Endothelial cell of umbilical vein (primary cell): ENCODE measurements around the gene SLC4A4. TPM values are rescaled to one million over a fixed set of nuclear protein-coding genes. Genes with fewer than 3 reads are reported as not detected.

Source experiments
- BruUV-seq: library from RNA; stranded (reverse); fragments of 400-500 nt; replicated peaks from 2 replicates; lab custom pipeline; 2021; lab: Mats Ljungman, UMichigan
- CTCF ChIA-PET: fragments of 300-600, 350-600 bp; sonication (Branson Sonifier 250); formaldehyde crosslinking; loops from one replicate; lab custom pipeline; 2021; ENCODE audit warnings: antibody characterized with exemption, inconsistent platforms; lab: Charles Lee
- POLR2A ChIA-PET: fragments of 300-600, 350-600 bp; sonication (Branson Sonifier 250); formaldehyde crosslinking; loops from one replicate; lab custom pipeline; 2021; ENCODE audit warnings: antibody characterized with exemption, inconsistent platforms; lab: Charles Lee
- DNase-seq: peaks from one replicate; pipeline ENCODE4 v3.0.0-alpha.2; 2011; ENCODE audit warnings: low read depth, low spot score
- FAIRE-seq: peaks from 2 replicates; lab custom pipeline; 2011; peaks lifted over from hg19 to GRCh38; lab: Jason Lieb, UNC
- H2AFZ ChIP-seq: 2 replicates; pipeline ENCODE4 v1.6.0; 2012; ENCODE audit warnings: low read depth, low read length, control low read depth, inconsistent platforms
- H3K27ac ChIP-seq: 2 replicates; pipeline ENCODE4 v1.5.1; 2011; ENCODE audit warnings: low read depth, mild to moderate bottlenecking, control low read depth, low read length, moderate library complexity; ENCODE audit not compliant: insufficient read depth
- H3K27me3 ChIP-seq, 2 experiments: 2 replicates each; pipeline versions ENCODE4 v1.6.0 to v1.6.1; 2011; ENCODE audit warnings: low read length in 2 of 2, mixed read lengths in 1 of 2; ENCODE audit not compliant: control insufficient read depth in 2 of 2, insufficient read depth in 2 of 2
- H3K36me3 ChIP-seq, 2 experiments: 2 replicates in 1 of 2; 3 replicates in 1 of 2; pipeline ENCODE4 v1.5.1; 2011; ENCODE audit warnings: low read length in 2 of 2, mild to moderate bottlenecking in 1 of 2, moderate library complexity in 1 of 2; ENCODE audit not compliant: control insufficient read depth in 2 of 2, insufficient read depth in 2 of 2; ENCODE audit errors: extremely low read depth in 1 of 2
- H3K4me1 ChIP-seq: 3 replicates; pipeline ENCODE4 v1.5.1; 2011; ENCODE audit warnings: mild to moderate bottlenecking, low read length; ENCODE audit not compliant: control insufficient read depth, insufficient read depth; ENCODE audit errors: extremely low read depth
- H3K4me2 ChIP-seq: 2 replicates; pipeline ENCODE4 v1.6.1; 2011; ENCODE audit warnings: low read length, control low read depth, mixed read lengths; ENCODE audit not compliant: insufficient read depth
- H3K4me3 ChIP-seq, 3 experiments: fragments of 200-600 bp in 1 of 3; sonication (generic), shearing (Covaris generic) in 1 of 3; replicated peaks in 1 of 3; 2 replicates each; pipeline ENCODE4 v1.5.1; 2011 to 2016; ENCODE audit warnings: control low read depth in 3 of 3, low read length in 3 of 3, mild to moderate bottlenecking in 2 of 3, inconsistent platforms in 1 of 3, low read depth in 1 of 3, moderate library complexity in 1 of 3; ENCODE audit not compliant: insufficient read depth in 1 of 3
- H3K79me2 ChIP-seq: 2 replicates; pipeline ENCODE4 v1.6.0; 2012; ENCODE audit warnings: low read length, inconsistent platforms; ENCODE audit not compliant: control insufficient read depth, insufficient read depth
- H3K9ac ChIP-seq: replicated peaks from 2 replicates; pipeline ENCODE3; 2011; ENCODE audit warnings: low read length, control low read depth; ENCODE audit not compliant: insufficient read depth; ENCODE audit errors: extremely low read depth
- H3K9me1 ChIP-seq: replicated peaks from 3 replicates; pipeline ENCODE4 v1.6.0; 2011; ENCODE audit warnings: mild to moderate bottlenecking, low read length; ENCODE audit not compliant: control insufficient read depth, insufficient read depth; ENCODE audit errors: extremely low read depth
- H3K9me3 ChIP-seq: replicated peaks from 2 replicates; pipeline ENCODE4 v1.5.1; 2012; ENCODE audit warnings: low read length, inconsistent platforms; ENCODE audit not compliant: control insufficient read depth, insufficient read depth
- H4K20me1 ChIP-seq: replicated peaks from 2 replicates; pipeline ENCODE3; 2011; ENCODE audit warnings: mild to moderate bottlenecking, low read length; ENCODE audit not compliant: control insufficient read depth, insufficient read depth; ENCODE audit errors: extremely low read depth
- CTCF ChIP-seq, 2 donors: IDR thresholded peaks; 1 replicate in 1 of 2; 2 replicates in 1 of 2; pipeline ENCODE4 v1.5.1; 2011; ENCODE audit warnings: low read length in 2 of 2, mild to moderate bottlenecking in 2 of 2, moderate library complexity in 2 of 2, control low read depth in 1 of 2, inconsistent platforms in 1 of 2, low read depth in 1 of 2; ENCODE audit not compliant: insufficient read depth in 1 of 2; ENCODE audit errors: extremely low read depth in 1 of 2
- EZH2 ChIP-seq: IDR thresholded peaks from 2 replicates; pipeline ENCODE4 v1.6.1; 2012; ENCODE audit warnings: borderline replicate concordance, low read depth, mild to moderate bottlenecking, moderate library complexity, low read length, inconsistent platforms; ENCODE audit not compliant: severe bottlenecking
- FOS ChIP-seq: IDR thresholded peaks from 2 replicates; pipeline ENCODE4 v1.6.1; 2011; ENCODE audit warnings: mild to moderate bottlenecking, low read length, moderate library complexity, borderline replicate concordance; ENCODE audit not compliant: insufficient read depth
- GATA2 ChIP-seq: IDR thresholded peaks from 2 replicates; pipeline ENCODE4 v1.7.0; 2011; ENCODE audit warnings: low read depth, mild to moderate bottlenecking, moderate library complexity, mixed read lengths, low read length; ENCODE audit not compliant: insufficient read length, insufficient read depth
- JUN ChIP-seq: IDR thresholded peaks from 2 replicates; pipeline ENCODE4 v1.6.1; 2011; ENCODE audit warnings: borderline replicate concordance, low read depth; ENCODE audit not compliant: insufficient read length, insufficient read depth
- MYC ChIP-seq: IDR thresholded peaks from one replicate; pipeline ENCODE4 v1.6.1; 2011; ENCODE audit warnings: mild to moderate bottlenecking, low read depth, low read length
- POLR2A ChIP-seq: IDR thresholded peaks from 2 replicates; pipeline ENCODE4 v1.6.1; 2012; ENCODE audit warnings: low read depth, mild to moderate bottlenecking, control low read depth, low read length
- POLR2AphosphoS5 ChIP-seq: IDR thresholded peaks from 2 replicates; pipeline ENCODE4 v1.6.1; 2012; ENCODE audit warnings: low read depth, mild to moderate bottlenecking, control low read depth, low read length, moderate library complexity; ENCODE audit not compliant: insufficient read depth
- dilution Hi-C: fragments of 300-500 bp; cut with MboI; formaldehyde crosslinking; loops from one replicate; pipeline ENCODE4 v1.15.0; 2019; ENCODE audit warnings: low sequenced_read_pairs; ENCODE audit not compliant: extremely low pct_ligation_motif_present
- intact Hi-C: fragments of 100-400 bp; cut with micrococcal nuclease; formaldehyde crosslinking; loops from one replicate; pipeline ENCODE4 v1.10.0; 2022
- polyA plus RNA-seq, 4 experiments: library from polyadenylated mRNA; depleted of rRNA in 3 of 4; stranded (reverse) in 3 of 4; unstranded in 1 of 4; fragments of >200 nt; gene quantifications; 2 replicates each; pipeline versions ENCODE4 v1.2.1 to v1.2.3, GENCODE V29; 2011 to 2012; ENCODE audit warnings: missing spikeins in 1 of 4
- total RNA-seq: library from RNA; stranded (reverse); gene quantifications from 2 replicates; pipeline ENCODE4 v1.2.3, GENCODE V29; 2021
- TF ChIP-seq, protein P1 (sequence below): IDR thresholded peaks from 2 replicates; pipeline ENCODE4 v1.6.1; 2011; ENCODE audit not compliant: insufficient read depth, insufficient read length

SLC4A4 gene
- total and polyA plus RNA-seq, 2 donors (not counting 3 experiments of a cell fraction or from before 2014, with no cell fraction given) = not detected

DNA sequence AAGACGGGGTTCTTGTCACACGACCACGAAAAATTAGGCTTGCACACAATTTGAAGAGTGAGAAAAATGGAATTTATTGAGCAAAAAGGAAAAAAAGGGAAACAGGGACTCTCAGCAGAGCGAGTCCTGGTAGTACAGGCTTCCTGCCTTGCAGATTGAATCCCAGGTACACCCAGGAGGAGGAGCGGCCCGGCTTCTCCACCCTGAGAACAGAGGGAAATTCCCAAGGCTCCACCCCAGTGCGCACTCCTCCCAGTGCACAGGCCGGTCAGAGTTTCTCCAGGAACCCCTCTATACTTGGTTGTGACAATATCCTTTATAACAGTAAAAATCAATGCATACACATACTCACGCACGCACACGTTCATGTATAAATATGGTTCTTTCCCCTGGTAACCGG lies 22.0 kb downstream of the SLC4A4 start:
- dilution Hi-C loops = no loop called here
- TF ChIP-seq MYC (no peak), CTCF (IDR thresholded peaks at IDR 0.05; ENCODE audit: extremely low read depth in 1 of 2, insufficient read depth in 1 of 2, low read depth in 1 of 2, low read length in 2 of 2) (no peak), POLR2A (no peak), GATA2 (no peak), FOS (no peak), JUN (no peak), EZH2 (no peak), POLR2AphosphoS5 (no peak)
- TF ChIP-seq, protein P1, sequence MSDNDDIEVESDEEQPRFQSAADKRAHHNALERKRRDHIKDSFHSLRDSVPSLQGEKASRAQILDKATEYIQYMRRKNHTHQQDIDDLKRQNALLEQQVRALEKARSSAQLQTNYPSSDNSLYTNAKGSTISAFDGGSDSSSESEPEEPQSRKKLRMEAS = no peak
- H3K36me3 ChIP-seq = no peaks in the 10 kb centered on the region
- no peaks in the 10 kb centered on the region for H3K4me1 ChIP-seq
- FAIRE-seq = no peak
- no peak for DNase-seq
- H3K9me1 ChIP-seq = no peaks in the 10 kb centered on the region
- H2AFZ ChIP-seq = no peak overlapping the region
- H3K27me3 ChIP-seq = no peaks in the 10 kb centered on the region
- no peaks in the 10 kb centered on the region for H3K9me3 ChIP-seq
- no peak overlapping the region for H3K4me3 ChIP-seq
- intact Hi-C loops = no loop called here
- no peak overlapping the region for H3K27ac ChIP-seq
- BruUV-seq = no TSS peak
- no peak overlapping the region for H3K9ac ChIP-seq
- no peaks in the 10 kb centered on the region for H4K20me1 ChIP-seq
- POLR2A ChIA-PET = no interaction called here
- CTCF ChIA-PET = no interaction called here
- no peak overlapping the region for H3K4me2 ChIP-seq
- H3K79me2 ChIP-seq = no peaks in the 10 kb centered on the region
